Activated CD4-positive, alpha-beta T cell treated with anti-CD3 and anti-CD28 coated beads, Interleukin-2, amount 10 ng/mL, durations not matched to agents 24 days and 14 days (primary cell): Measurements from ENCODE around the gene SALL2. TPM values are rescaled to one million over a fixed set of nuclear protein-coding genes. Genes with fewer than 3 reads are reported as not detected.
A peak's percentile ranks its signal among the peaks of the same experiment; 100 is the strongest.
"Not testable (repeated sequence)": the region's sequence is repeated elsewhere in the genome, so short reads cannot be mapped to it uniquely, and the experiment has no call there.

ENCODE experiments used
- DNase-seq: peaks from one replicate; pipeline ENCODE4 v3.0.0; 2022
- H3K27ac Mint-ChIP-seq: one replicate; pipeline ENCODE4 v1.8.0; 2022; ENCODE audit warnings: mild to moderate bottlenecking, mixed read lengths
- H3K27me3 Mint-ChIP-seq: one replicate; pipeline ENCODE4 v1.8.0; 2022; ENCODE audit warnings: mixed read lengths
- H3K36me3 Mint-ChIP-seq: one replicate; pipeline ENCODE4 v1.8.0; 2022; ENCODE audit warnings: low read depth, mild to moderate bottlenecking, mixed read lengths
- H3K4me1 Mint-ChIP-seq: one replicate; pipeline ENCODE4 v1.8.0; 2021; ENCODE audit warnings: mixed read lengths
- H3K4me3 Mint-ChIP-seq: one replicate; pipeline ENCODE4 v1.8.0; 2022; ENCODE audit warnings: mild to moderate bottlenecking, moderate library complexity, mixed read lengths
- H3K9me3 Mint-ChIP-seq: one replicate; pipeline ENCODE4 v1.8.0; 2021; ENCODE audit warnings: mixed read lengths
- intact Hi-C: fragments of 100-400 bp; cut with micrococcal nuclease; formaldehyde crosslinking; loops from one replicate; pipeline ENCODE4 v1.15.1; 2023
- total RNA-seq: library from RNA; stranded (reverse); gene quantifications from 2 replicates; pipeline ENCODE4 v1.2.3, GENCODE V29; 2022

The SALL2 gene
- total RNA-seq = 1.6 and 1.7 TPM in 2 replicates

- H3K9me3 Mint-ChIP-seq = no peaks in the 10 kb centered on the region
- H3K27me3 Mint-ChIP-seq = peaks cover 17% of the 10 kb centered on the region
- intact Hi-C loops = loop anchor here (1.0 kb wide), 2 partner anchors 16 to 70 kb away; partner anchors contain the start of gene CHD8
- H3K4me1 Mint-ChIP-seq = peaks cover 12% of the 10 kb centered on the region
- DNase-seq = peak; percentile 87
- H3K27ac Mint-ChIP-seq = peak within 1 kb of the TSS; percentile 66
- no peaks in the 10 kb centered on the region for H3K36me3 Mint-ChIP-seq
- H3K4me3 Mint-ChIP-seq = peak within 1 kb of the TSS; percentile 80
Measured at GRCh38 chr14:21525962-21526671, at the start of gene SALL2. Gene SALL2, minus strand, starts transcription at chr14:21526346. Its CDS starts 219 bp downstream, at chr14:21526127.

GRCh38 chr14:21575661-21576060 is 49.5 kb upstream of the SALL2 start:
- Mint-ChIP-seq H3K27ac (no peak overlapping the region), H3K4me1 (no peaks in the 10 kb centered on the region), H3K9me3 (peaks cover 5% of the 10 kb centered on the region), H3K27me3 (peaks cover 22% of the 10 kb centered on the region), H3K36me3 (no peaks in the 10 kb centered on the region), H3K4me3 (no peak overlapping the region)
- DNase-seq = no peak
- intact Hi-C loops = no loop called here

- Mint-ChIP-seq H3K9me3 (peaks cover 5% of the 10 kb centered on the region), H3K4me1 (no peaks in the 10 kb centered on the region)
- intact Hi-C loops = no loop called here
Measured at GRCh38 chr14:21572604-21573003, 46.5 kb upstream of the SALL2 start.

GRCh38 chr14:21558703-21559170 is 32.6 kb upstream of the SALL2 start:
- H3K36me3 Mint-ChIP-seq = no peaks in the 10 kb centered on the region
- peaks cover 2% of the 10 kb centered on the region for H3K27me3 Mint-ChIP-seq
- H3K4me1 Mint-ChIP-seq = peaks cover 5% of the 10 kb centered on the region
- no peak overlapping the region for H3K27ac Mint-ChIP-seq
- H3K4me3 Mint-ChIP-seq = no peak overlapping the region
- intact Hi-C loops = loop anchor here (10.0 kb wide), 1 partner anchor 454 kb away; the partner anchor contains the start of gene TMEM253
- DNase-seq = no peak
- H3K9me3 Mint-ChIP-seq = no peaks in the 10 kb centered on the region

More at GRCh38 chr14:21572604-21573003, 46.5 kb upstream of the SALL2 start:
- no peaks in the 10 kb centered on the region for H3K36me3 Mint-ChIP-seq
- no peak overlapping the region for H3K4me3 Mint-ChIP-seq
- no peak for DNase-seq
- no peak overlapping the region for H3K27ac Mint-ChIP-seq
- peaks cover 16% of the 10 kb centered on the region for H3K27me3 Mint-ChIP-seq

GRCh38 chr14:21557084-21557901 is 31.1 kb upstream of the SALL2 start:
- intact Hi-C loops = loop anchor here (1.0 to 10.0 kb wide), 5 partner anchors 59 to 452 kb away; partner anchors contain the start of genes CHD8, TMEM253 and TOX4
- no peaks in the 10 kb centered on the region for H3K27me3 Mint-ChIP-seq
- H3K9me3 Mint-ChIP-seq = no peaks in the 10 kb centered on the region

GRCh38 chr14:21556378-21557083 is 30.4 kb upstream of the SALL2 start:
- DNase-seq = no peak
- H3K36me3 Mint-ChIP-seq = no peaks in the 10 kb centered on the region

More at GRCh38 chr14:21557084-21557901, 31.1 kb upstream of the SALL2 start:
- Mint-ChIP-seq H3K27ac (no peak overlapping the region), H3K4me3 (peak overlapping the region; percentile 41), H3K4me1 (peaks cover 5% of the 10 kb centered on the region), H3K36me3 (no peaks in the 10 kb centered on the region)
- peak; percentile 93 for DNase-seq

GRCh38 chr14:21553266-21553665 is 27.1 kb upstream of the SALL2 start:
- no peaks in the 10 kb centered on the region for H3K9me3 Mint-ChIP-seq
- no peak for DNase-seq
- H3K36me3 Mint-ChIP-seq = no peaks in the 10 kb centered on the region
- H3K27ac Mint-ChIP-seq = no peak overlapping the region
- intact Hi-C loops = loop anchor here (10.0 kb wide), 1 partner anchor 448 kb away; the partner anchor contains the start of gene TMEM253
- H3K4me1 Mint-ChIP-seq = peaks cover 5% of the 10 kb centered on the region
- H3K4me3 Mint-ChIP-seq = no peak overlapping the region
- no peaks in the 10 kb centered on the region for H3K27me3 Mint-ChIP-seq

More at GRCh38 chr14:21556378-21557083, 30.4 kb upstream of the SALL2 start:
- intact Hi-C loops = loop anchor here (1.0 to 10.0 kb wide), 5 partner anchors 58 to 452 kb away; partner anchors contain the start of genes CHD8, TMEM253 and TOX4
- no peaks in the 10 kb centered on the region for H3K27me3 Mint-ChIP-seq
- H3K4me1 Mint-ChIP-seq = peaks cover 5% of the 10 kb centered on the region
- no peaks in the 10 kb centered on the region for H3K9me3 Mint-ChIP-seq
- no peak overlapping the region for H3K27ac Mint-ChIP-seq
- no peak overlapping the region for H3K4me3 Mint-ChIP-seq

- H3K4me3 Mint-ChIP-seq, H3K36me3 Mint-ChIP-seq, DNase-seq, H3K4me1 Mint-ChIP-seq, H3K27ac Mint-ChIP-seq, H3K9me3 Mint-ChIP-seq, intact Hi-C loops: not testable (repeated sequence)
- H3K27me3 Mint-ChIP-seq = peaks cover 15% of the 10 kb centered on the region
Measured at GRCh38 chr14:21544588-21544987, 18.4 kb upstream of the SALL2 start.

- no peak overlapping the region for H3K27ac Mint-ChIP-seq
- H3K4me1 Mint-ChIP-seq = no peaks in the 10 kb centered on the region
- DNase-seq = no peak
- intact Hi-C loops = no loop called here
- H3K9me3 Mint-ChIP-seq = no peaks in the 10 kb centered on the region
- no peaks in the 10 kb centered on the region for H3K36me3 Mint-ChIP-seq
- H3K27me3 Mint-ChIP-seq = peaks cover 21% of the 10 kb centered on the region
- no peak overlapping the region for H3K4me3 Mint-ChIP-seq
Measured at GRCh38 chr14:21543963-21544362, 17.8 kb upstream of the SALL2 start.

GRCh38 chr14:21543521-21543960 is 17.4 kb upstream of the SALL2 start:
- Mint-ChIP-seq H3K9me3 (no peaks in the 10 kb centered on the region), H3K4me1 (no peaks in the 10 kb centered on the region), H3K4me3 (no peak overlapping the region), H3K27ac (no peak overlapping the region), H3K36me3 (no peaks in the 10 kb centered on the region), H3K27me3 (peaks cover 24% of the 10 kb centered on the region)
- DNase-seq = no peak
- intact Hi-C loops = no loop called here

GRCh38 chr14:21541413-21542074 is 15.4 kb upstream of the SALL2 start:
- no peaks in the 10 kb centered on the region for H3K36me3 Mint-ChIP-seq
- no peaks in the 10 kb centered on the region for H3K9me3 Mint-ChIP-seq
- peaks cover 5% of the 10 kb centered on the region for H3K4me1 Mint-ChIP-seq
- H3K27ac Mint-ChIP-seq = no peak overlapping the region
- peaks cover 35% of the 10 kb centered on the region for H3K27me3 Mint-ChIP-seq
- DNase-seq = no peak
- H3K4me3 Mint-ChIP-seq = no peak overlapping the region
- intact Hi-C loops = no loop called here

GRCh38 chr14:21539189-21539940 is 13.2 kb upstream of the SALL2 start:
- no peak overlapping the region for H3K4me3 Mint-ChIP-seq
- peaks cover 5% of the 10 kb centered on the region for H3K4me1 Mint-ChIP-seq
- H3K27me3 Mint-ChIP-seq = peaks cover 54% of the 10 kb centered on the region
- H3K9me3 Mint-ChIP-seq = no peaks in the 10 kb centered on the region
- no peaks in the 10 kb centered on the region for H3K36me3 Mint-ChIP-seq
- intact Hi-C loops = no loop called here
- DNase-seq = no peak
- no peak overlapping the region for H3K27ac Mint-ChIP-seq
